Gastroesophageal sphincter (tissue), 3 donors: ENCODE measurements around the gene WNK3.

Source experiments
- CTCF ChIP-seq, 4 experiments: fragments of 200-600 bp in 2 of 4; fragments of 450-650 bp in 2 of 4; sonication (generic) in 1 of 4; IDR thresholded peaks; one replicate each; pipeline ENCODE4 v1.5.1; 2017 to 2019; ENCODE audit warnings: antibody characterized with exemption in 4 of 4, mild to moderate bottlenecking in 2 of 4, moderate library complexity in 2 of 4
- POLR2A ChIP-seq, 2 donors: fragments of 450-650 bp; IDR thresholded peaks; one replicate each; pipeline ENCODE4 v1.6.1; 2017; ENCODE audit warnings: antibody characterized with exemption in 2 of 2, mild to moderate bottlenecking in 2 of 2, moderate library complexity in 1 of 2

DNA sequence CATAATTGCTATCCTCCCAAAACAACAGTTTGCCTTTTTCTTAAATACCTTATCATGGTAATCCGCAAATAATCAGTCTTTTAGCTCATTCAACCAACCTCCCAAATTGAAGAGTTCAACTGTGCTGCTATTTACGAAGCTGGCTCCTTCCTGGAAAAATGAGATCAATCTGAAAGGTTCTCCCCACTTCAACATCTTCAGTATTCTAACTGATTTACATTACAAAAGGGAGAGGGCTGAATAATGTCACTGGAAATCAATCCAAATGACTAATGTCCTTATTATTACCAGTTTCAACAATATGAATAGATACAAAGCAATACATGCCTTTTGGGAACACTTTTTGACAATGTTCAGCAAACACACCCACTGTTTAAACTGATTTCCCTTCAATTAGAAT lies 86.2 kb downstream of the WNK3 start:
- TF ChIP-seq POLR2A (IDR thresholded peaks at IDR 0.05) (no peak), CTCF (IDR thresholded peaks at IDR 0.05) (no peak)
